OCI-LY1 (cell line): ENCODE data around the gene PTPN14.

Source experiments
- CTCF ChIP-seq: fragments of 200-600 bp; sonication (generic), shearing (Covaris generic); IDR thresholded peaks from 2 replicates; pipeline ENCODE4 v1.5.1; 2017; ENCODE audit warnings: mild to moderate bottlenecking, antibody characterized with exemption, low read length, moderate library complexity, mixed read lengths
- EZH2 ChIP-seq: fragments of 200-600 bp; sonication (generic), shearing (Covaris generic); IDR thresholded peaks from 2 replicates; pipeline ENCODE4 v1.8.0; 2017; ENCODE audit warnings: borderline replicate concordance, mixed run types, mild to moderate bottlenecking, antibody characterized with exemption, low read length, moderate library complexity, mixed read lengths

- TF ChIP-seq CTCF (no peak), EZH2 (no peak)
These were observed 104.4 kb downstream of the PTPN14 start for GRCh38 chr1:214446772-214447556.
